HG02981 (cell line): Measurements from ENCODE around the gene PTPRN2.

Source experiments
- ATAC-seq: cut with Tn5 transposase; IDR thresholded peaks from one replicate; pipeline ENCODE4 v1.9.1; 2021; ENCODE audit warnings: mild to moderate bottlenecking, moderate library complexity; ENCODE audit not compliant: unreplicated experiment

Gene PTPRN2

DNA sequence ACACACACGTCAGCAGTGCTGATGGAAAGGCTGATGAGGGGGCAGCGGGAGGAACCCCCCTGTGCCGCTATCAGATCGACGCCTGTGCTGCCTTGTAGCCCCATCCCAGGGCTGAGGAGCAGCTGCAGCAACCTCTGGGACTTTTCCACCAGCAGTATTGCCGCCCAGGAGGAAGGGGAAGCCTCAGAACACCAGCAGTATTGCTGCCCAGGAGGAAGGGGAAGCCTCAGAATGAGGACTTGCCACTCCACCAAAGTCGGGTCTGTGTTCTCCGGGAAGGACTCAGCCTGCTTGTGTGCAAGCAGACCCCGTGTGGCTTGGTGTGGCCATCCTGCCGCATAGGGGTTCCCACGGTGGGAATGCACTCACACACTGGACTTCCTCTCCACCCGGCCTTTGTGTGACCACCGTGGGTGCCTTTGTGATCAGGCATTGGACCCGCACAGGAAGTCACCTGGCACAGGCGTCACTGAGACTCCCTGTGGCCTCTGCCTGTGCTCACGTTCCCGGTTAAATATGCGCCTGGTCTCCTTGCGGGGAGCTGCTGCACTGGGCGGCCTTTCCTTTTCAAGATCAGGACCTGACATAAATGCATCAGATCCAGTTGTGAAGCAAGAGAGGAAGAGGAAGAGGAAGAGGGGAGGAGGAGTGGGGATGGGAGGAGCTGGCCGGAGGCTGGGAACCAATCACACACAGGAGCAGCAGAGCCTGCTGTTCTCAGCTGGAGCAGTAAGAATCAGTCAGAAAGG lies 1002.3 kb downstream of the PTPRN2 start:
- ATAC-seq, result no peak

DNA sequence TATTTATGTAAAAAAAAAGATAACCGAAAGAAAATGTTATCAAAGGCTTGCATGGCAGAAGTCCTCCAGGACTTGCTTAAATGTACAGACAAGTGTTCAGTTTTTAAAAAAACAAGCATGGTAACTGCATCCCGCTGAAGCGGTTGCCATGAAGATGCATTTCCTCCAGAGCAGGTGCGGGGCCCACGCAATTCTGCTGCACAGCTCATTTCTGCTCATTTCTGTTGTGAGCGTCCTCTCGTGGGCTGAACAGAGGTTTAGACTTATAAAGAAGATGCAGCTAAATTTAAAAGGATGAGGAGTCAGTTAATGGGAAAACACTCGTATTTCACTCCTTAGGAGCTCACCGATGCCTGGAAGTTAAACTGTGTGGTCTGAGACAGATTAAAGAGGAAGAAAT lies 1003.2 kb downstream of the PTPRN2 start:
- ATAC-seq, result no peak

DNA sequence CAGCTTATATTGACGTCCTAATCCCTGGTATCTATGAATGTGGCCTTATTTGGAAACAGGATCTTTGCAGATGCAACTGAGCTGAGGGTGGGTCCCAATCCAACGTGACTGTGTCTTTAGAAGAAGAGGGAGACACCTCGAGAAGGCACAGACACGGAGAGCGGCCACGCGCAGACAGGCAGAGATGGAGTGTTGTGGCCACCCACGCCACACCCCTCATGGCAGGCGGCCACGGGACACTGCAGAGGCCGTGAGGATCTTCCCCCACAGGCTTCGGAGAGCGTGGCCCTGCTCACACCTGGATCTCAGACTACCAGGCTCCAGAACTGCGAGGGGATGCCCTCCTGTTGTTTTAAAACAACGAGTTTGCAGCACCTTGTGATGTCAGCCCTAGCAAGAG lies 1005.9 kb downstream of the PTPRN2 start:
- ATAC-seq, result no peak

DNA sequence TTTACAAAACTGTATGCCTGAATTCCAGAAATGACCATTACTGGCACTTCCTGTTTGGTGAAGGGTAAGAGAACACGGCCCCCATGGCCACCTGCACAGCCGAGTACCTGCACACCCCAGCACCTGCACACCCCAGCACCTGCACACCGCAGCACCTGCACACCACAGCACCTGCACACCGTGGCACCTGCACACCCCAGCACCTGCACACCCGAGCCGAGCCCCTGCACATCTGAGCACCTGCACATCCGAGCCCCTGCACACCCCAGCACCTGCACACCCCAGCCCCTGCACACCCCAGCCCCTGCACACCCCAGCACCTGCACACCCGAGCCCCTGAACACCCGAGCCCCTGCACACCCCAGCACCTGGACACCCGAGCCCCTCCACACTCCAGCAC lies 1007.3 kb downstream of the PTPRN2 start:
- no peak for ATAC-seq

DNA sequence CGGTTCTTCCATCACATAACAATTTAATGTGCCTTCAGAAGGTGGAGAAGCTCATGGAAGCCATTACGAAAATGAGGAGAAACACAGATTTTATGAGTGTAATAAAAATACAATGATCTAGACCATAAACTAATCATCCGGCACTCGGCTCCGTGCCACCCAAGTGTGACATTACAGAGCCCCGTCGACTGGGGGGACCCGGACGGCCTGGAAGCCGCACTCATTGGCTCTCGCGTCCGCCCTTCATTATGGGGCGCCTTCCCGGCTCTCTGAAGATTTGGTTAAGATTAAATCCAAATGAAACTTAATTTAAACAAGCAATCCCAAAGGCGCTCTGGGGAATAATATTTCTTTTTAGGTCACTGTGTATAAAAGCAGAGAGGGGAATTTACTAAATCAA lies 1008.2 kb downstream of the PTPRN2 start:
- ATAC-seq, result no peak

DNA sequence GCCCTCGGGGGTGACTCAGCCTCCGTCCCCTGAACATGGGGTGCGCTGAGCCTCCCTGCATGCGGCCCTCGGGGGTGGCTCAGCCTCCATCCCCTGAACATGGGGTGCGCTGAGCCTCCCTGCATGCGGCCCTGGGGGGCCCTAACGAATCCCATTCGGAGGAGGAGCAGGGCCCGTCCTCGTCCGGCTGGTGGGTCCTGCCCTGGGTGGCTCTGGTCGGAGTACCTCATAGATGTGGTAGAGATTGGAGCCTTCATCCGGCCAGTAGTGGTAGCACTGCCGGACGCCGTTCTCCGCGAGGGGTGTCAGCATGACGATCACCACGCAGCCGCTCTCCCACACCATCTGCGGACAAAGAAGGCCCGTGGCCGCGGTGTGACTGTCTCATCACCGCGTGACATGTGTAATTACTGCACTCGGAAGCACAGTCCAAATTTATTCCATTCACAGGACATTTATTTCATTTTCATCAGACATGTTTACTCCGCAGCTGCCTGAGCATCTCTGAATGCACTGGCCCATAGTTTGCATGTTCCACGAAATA lies 1009.8 kb downstream of the PTPRN2 start:
- no peak for ATAC-seq

DNA sequence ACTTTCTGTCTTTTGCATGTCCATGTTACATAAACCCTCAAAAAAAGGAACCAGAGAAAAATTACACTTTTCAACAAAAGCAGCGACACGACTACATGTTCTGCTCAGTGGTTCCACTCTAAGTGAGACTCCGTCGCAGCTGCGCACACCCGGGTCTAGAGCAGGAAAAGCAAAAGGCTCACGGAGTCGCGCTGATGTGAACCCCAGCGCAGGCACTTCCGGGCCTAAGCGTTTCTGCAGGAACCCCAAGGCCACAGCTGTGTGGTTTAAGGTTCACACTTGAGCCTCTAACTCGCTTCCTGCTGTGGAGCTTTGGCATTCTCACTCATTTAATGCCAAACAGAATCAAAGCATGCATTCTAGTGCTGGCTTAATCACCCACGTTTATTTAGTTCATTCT lies 1010.6 kb downstream of the PTPRN2 start:
- ATAC-seq, result no peak

DNA sequence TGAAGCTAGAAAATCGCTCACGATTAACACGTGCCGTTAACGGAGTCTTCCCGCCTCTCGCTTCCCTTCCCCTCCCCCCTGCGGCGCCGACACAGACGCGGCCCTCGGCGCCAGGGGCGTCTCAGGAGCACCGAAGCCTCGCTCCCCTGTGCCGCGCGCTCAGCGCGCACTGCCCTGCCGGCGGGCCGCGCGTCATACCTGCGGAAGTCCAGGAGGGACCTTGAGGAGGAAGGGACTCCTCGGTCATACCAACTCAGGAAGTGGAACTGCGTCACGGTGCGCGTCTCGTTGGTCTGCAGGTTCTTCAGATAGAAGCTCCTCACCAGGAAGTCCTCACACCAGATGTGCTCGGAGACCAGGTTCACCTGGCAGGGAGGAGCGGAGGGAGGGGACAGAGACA lies 1011.2 kb downstream of the PTPRN2 start:
- no peak for ATAC-seq

DNA sequence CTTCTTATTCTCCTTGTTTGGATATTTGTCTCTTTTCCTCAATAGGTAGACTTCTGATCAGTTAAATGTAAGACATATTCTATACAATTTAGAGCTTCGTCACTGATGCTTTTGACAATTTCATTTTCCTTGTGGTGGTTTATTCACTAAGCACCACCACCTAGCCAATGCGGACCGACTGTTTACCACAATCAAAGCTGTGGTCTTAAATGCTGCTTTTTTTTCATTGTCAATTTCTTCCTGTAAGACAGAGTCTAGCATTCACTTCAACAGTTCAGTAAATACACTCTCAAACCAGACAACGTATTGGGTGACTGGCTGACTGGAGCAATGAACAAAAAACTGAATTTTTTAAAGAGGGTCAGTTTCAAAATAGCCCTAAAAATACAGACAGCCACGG lies 1011.8 kb downstream of the PTPRN2 start:
- no peak for ATAC-seq

DNA sequence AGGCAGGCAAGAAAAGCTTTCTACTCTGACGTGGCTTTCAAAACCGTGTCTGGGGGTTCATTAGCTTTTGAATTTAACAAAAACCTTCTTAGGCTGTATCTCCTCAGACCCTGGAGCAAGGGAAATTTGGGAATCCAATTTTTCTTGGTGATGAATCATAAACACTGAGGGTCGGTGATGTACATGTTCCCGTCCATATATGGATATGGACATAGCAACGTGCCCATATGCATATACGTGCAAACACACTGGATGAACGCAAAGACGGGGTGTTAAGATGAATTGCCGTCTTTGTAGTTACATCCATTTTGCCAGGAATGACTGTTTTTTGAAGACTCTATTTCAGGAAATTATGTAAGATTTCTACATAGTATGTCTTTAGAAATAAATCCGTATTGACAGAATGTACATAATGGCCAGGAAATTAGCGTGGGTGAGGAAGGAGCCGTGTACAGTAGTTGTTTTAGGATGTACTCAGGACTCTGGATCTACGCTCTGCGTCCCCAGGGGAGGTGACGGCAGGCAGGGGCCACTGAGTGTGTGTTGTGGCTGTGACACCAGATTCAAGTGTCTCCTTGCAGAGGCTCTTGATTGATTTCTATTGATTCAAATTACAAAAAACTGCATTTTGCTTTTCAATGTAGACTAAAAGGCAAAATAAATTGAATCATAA lies 1012.6 kb downstream of the PTPRN2 start:
- ATAC-seq, result no peak

DNA sequence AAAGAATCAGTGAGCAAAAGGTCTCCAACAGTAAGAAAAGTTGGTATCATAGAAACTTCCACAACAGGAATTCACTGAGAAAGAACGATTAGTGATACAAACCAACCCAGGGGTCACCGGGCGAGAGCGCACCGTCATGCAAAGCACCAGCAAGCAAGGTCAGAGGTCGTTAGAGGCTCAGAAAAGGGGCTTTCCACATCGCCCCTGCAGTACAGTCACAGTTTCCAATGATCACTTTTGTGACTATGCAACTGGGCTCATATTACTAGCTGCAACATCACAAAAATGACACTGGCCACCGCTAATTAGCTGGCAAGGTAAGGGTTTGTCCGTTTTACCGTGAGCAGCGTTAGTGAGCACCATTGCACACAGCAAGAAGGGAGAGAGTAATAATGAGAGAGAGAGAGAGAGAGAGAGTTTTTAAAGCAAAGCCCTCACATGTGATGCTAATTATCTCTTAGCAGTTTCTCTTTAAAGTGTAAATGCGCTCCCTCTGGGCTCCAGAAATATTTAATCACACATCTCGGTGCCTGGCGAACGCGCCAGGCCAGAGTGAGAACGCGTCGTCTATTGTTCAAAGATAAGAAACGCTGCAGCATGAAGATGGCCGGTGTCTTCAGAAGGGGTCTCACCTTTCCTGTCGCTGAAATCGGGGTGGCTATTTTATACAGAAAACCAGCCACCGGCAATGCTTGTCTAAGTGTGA lies 1013.4 kb downstream of the PTPRN2 start:
- ATAC-seq, result no peak

DNA sequence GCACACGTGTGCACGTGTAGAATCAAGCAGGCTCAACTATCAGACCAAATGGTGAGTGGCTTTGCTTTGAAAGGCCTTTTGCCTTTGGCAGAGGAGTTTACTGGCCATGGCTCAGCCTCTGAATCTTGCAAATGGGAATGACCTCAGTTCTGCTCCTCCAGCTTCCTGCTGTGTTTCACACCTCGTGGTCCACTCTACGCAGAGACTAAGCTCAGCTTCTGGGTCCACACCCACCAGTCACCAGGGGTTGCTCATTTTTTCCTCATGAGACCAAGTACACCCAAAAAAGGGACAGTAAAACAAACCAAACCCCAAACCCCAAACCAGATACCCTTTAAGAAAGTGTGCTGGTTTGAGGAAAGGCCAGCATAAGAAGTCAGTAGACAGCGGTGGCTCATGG lies 1014.4 kb downstream of the PTPRN2 start:
- ATAC-seq, result no peak

DNA sequence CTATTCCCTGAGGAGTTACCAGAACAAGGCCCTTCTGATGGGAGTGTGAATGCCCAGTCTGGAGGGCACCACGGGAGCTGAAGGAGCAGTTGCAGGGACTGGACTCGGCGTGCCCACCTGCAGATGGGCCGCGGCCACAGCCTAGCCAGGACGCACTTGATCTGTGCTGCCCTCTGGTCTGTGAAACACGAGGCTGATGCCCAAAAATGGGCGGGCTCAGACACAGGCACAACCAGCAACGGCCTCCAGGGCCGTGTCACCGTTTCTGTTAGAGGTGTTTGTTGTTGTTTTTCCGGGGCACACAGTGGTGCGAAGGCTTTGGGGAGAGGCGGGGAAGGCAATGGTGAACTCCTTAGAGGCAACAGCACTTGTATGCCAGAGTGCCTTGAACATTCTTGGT lies 1015.0 kb downstream of the PTPRN2 start:
- no peak for ATAC-seq

DNA sequence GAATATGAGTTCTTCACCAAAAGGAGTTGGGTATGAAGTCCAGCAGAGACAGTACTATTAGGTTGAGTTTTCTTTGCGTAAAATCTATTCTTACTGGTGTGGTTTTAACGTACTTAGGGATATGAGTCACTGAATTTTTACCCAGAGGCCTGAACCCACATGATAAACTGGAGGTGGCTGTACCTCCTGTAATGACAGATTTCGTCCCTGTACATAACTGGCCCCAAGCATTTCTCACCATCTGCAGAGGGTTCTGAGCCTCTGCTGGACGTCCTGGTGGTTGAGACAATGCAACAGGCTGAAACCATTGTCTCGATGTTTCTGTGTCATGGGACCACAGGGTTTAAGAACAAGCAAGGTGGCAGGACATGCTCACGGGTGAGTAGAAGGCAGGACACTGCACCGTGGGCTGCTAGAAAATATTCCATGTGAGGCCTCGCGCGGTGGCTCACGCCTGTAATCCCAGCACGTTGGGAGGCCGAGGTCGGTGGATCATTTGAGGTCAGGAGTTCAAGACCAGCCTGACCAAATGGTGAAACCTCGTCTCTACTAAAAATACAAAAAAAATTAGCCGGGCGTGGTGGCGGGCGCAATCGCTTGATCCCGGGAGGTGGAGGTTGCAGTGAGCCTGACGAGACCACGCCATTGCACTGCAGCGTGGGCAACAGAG lies 1017.0 kb downstream of the PTPRN2 start:
- no peak for ATAC-seq

DNA sequence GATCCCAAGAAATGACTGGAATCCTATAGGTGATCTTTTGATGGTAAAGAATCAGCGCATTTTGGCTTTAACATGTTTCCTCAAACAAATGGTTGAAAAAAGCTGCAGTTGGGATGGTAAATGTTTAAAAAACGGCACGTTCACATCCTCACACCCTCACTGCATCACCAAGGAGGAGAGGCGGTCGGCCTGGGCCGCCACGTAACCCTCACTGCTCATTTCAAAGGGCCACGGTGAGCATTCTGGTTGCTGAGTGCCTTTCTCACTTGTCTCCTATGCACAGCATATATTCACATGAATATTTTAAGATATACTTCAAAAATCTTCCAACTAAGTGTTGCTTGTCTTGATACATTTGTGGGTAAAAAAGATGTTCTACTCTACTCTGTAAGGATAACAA lies 1017.7 kb downstream of the PTPRN2 start:
- ATAC-seq, result no peak

DNA sequence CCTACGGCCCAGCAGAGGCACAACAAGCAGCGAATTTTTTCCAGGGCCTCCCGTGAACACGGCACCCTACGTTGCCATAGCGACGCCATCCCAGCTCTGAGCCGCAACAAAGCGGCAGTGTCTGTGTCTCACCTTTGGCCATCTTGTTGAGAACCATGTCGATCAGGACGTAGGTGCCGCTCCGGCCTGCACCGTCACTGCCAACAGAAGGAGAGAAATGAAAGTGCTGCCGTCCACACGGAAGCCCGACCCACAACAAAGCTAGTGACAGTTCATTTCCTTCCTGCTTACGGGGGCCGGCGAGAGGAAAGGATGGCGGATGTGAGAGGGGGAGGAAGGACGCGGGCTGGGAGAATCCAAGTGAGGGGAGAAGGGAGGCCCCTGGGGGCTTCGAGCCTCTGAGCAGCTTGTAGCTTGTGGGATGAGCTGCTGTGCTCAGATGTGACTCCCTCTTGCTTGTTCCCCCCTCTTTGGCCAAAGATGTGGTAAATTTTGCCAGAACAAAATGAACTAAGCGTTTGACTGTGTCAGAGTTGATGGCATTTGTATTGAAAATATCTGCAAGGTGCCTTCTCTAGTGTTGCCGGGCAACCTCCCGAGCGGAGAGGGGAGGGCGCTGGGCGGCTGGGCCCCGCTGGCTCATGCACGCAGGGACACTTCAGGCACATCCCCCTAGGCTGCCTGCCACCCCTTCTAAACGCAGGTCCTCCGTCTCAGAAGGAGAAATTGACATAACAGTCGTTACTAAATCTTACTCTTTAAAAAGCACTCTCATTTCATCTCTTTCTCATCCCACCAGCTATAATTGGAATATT lies 1018.6 kb downstream of the PTPRN2 start:
- peak; percentile 77 for ATAC-seq

DNA sequence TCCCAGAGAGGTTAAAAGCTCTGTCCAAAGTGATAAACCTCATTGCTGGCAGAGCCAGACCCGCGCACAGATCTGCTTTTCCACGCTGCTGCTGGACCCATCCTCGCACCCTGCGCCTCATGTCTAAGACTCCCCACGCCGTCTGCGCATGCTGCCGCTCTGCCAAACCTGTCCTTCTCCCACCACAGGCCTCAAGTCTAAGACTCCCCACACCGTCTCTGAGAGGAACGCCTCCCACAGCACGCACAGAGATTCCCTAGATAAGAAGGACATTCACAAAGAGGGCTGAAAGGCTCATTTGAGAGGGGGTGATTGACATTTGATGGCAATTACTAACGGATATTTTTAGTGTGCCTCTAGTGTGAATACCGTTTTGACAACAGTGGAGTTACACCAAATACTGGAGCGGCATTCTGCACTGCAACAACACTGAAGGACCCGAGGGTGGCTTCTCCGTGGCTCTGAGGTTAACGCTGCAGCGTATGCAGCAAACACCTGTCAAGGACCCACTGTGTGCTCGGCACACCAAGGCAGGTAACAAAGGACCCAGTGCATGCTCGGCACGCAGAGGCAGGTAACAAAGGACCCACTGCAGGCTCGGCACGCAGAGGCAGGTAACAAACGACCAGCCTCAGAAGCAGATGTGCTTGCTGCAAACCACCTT lies 1019.4 kb downstream of the PTPRN2 start:
- no peak for ATAC-seq

DNA sequence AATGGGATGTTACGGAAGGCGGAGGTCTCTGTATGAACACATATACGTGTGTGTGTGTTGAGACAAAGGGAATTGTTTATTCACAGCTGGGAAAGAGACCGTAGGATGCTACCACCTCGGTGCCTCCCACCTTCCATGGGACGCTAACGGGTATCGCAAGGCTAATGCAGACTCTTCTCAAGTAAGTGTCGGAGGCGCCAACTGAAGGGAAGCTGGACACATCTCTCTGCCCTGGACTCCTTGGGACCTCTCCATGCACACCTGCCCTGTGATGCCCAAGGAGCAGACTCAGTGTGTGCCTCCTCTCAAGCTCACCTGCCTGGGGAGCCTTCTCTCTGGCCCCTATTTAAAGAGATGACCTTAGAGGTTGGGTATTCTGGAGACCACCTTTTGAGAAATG lies 1020.0 kb downstream of the PTPRN2 start:
- ATAC-seq, result no peak

DNA sequence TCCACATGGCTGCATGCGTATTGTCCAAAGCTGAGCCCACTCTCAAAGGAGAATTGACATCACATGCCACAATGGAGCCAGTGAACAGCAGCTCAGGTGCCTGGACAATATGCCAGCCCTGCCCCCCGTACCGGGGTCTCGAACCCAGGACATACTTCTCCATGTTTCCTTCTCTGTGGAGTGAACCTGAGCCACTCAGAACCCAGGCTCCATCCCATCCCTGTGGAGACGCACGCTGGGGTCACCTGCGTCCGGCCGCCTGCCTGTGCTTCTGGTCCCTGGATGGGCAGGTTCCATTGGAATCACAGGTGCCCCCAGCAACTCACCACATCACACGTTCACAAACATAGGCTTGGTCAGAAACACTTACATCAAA lies 1021.0 kb downstream of the PTPRN2 start:
- ATAC-seq, result no peak
